GM23248 (cell line): Measurements from ENCODE around the gene CDX2.

Experiments used
- EZH2 ChIP-seq: fragments of 200-600 bp; sonication (generic); IDR thresholded peaks from 2 replicates; pipeline ENCODE4 v1.6.1; 2018; ENCODE audit warnings: antibody characterized with exemption, mild to moderate bottlenecking; ENCODE audit not compliant: insufficient read depth, poor library complexity, severe bottlenecking
- EZH2phosphoT487 ChIP-seq: fragments of 200-600 bp; sonication (generic); IDR thresholded peaks from 2 replicates; pipeline ENCODE4 v1.6.1; 2018; ENCODE audit warnings: antibody characterized with exemption, moderate library complexity, mild to moderate bottlenecking, low read depth; ENCODE audit not compliant: insufficient read depth

GRCh38 chr13:27970382-27971235 lies 1.5 kb upstream of the CDX2 start:
- TF ChIP-seq EZH2, result no peak
- 0 out of 2 replicates have a peak, but pooled peaks have one; percentile 18 for TF ChIP-seq EZH2phosphoT487
